Hepatocyte (in vitro differentiated cells): ENCODE results near the gene CSMD2.

Experiments
- EZH2phosphoT487 ChIP-seq: fragments of 200-600 bp; sonication (generic); IDR thresholded peaks from one replicate; pipeline ENCODE4 v1.6.1; 2018; ENCODE audit warnings: antibody characterized with exemption, mild to moderate bottlenecking, low read depth, moderate library complexity; ENCODE audit not compliant: unreplicated experiment, severe bottlenecking
- TF ChIP-seq, protein P1 (sequence below): fragments of 200-600 bp; sonication (generic); IDR thresholded peaks from 2 replicates; pipeline ENCODE4 v1.5.1; 2016; ENCODE audit warnings: antibody characterized with exemption, mild to moderate bottlenecking; ENCODE audit not compliant: poor library complexity

- TF ChIP-seq, protein P1, sequence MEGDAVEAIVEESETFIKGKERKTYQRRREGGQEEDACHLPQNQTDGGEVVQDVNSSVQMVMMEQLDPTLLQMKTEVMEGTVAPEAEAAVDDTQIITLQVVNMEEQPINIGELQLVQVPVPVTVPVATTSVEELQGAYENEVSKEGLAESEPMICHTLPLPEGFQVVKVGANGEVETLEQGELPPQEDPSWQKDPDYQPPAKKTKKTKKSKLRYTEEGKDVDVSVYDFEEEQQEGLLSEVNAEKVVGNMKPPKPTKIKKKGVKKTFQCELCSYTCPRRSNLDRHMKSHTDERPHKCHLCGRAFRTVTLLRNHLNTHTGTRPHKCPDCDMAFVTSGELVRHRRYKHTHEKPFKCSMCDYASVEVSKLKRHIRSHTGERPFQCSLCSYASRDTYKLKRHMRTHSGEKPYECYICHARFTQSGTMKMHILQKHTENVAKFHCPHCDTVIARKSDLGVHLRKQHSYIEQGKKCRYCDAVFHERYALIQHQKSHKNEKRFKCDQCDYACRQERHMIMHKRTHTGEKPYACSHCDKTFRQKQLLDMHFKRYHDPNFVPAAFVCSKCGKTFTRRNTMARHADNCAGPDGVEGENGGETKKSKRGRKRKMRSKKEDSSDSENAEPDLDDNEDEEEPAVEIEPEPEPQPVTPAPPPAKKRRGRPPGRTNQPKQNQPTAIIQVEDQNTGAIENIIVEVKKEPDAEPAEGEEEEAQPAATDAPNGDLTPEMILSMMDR, result no peak
- no peak for TF ChIP-seq EZH2phosphoT487
Measured at GRCh38 chr1:34065498-34065897, 99.5 kb downstream of the CSMD2 start.
